Hematopoietic multipotent progenitor cell treated with erythropoietin and hydrocortisone succinate and interleukin-3 and kit ligand, for 4 days (in vitro differentiated cells): ENCODE data around the gene ATP6V1C2.
"Not testable (repeated sequence)": the region's sequence is repeated elsewhere in the genome, so short reads cannot be mapped to it uniquely, and the experiment has no call there.

Experiments used
- DNase-seq: peaks from one replicate; pipeline ENCODE4 v3.0.0-alpha.2; 2015

Gene ATP6V1C2

GRCh38 chr2:10814571-10815331 lies 93.3 kb downstream of the ATP6V1C2 start:
- no peak for DNase-seq

- DNase-seq, result peak; percentile 24
Measured at GRCh38 chr2:10817413-10817812, 96.0 kb downstream of the ATP6V1C2 start.

GRCh38 chr2:10818305-10818704 lies 96.9 kb downstream of the ATP6V1C2 start:
- not testable (repeated sequence) for DNase-seq

- no peak for DNase-seq
Measured at GRCh38 chr2:10818984-10819383, 97.6 kb downstream of the ATP6V1C2 start.

- DNase-seq, result no peak
Measured at GRCh38 chr2:10819714-10820314, 98.4 kb downstream of the ATP6V1C2 start.

GRCh38 chr2:10820562-10820961 lies 99.1 kb downstream of the ATP6V1C2 start:
- DNase-seq, result no peak

- peak; percentile 57 for DNase-seq
Measured at GRCh38 chr2:10820978-10821695, 99.7 kb downstream of the ATP6V1C2 start.

GRCh38 chr2:10824191-10824590 lies 102.8 kb downstream of the ATP6V1C2 start:
- no peak for DNase-seq

GRCh38 chr2:10826026-10826425 lies 104.6 kb downstream of the ATP6V1C2 start:
- no peak for DNase-seq

- no peak for DNase-seq
Measured at GRCh38 chr2:10826625-10827024, 105.2 kb downstream of the ATP6V1C2 start.

- DNase-seq, result no peak
Measured at GRCh38 chr2:10828346-10828745, 106.9 kb downstream of the ATP6V1C2 start.

- peak; percentile 11 for DNase-seq
Measured at GRCh38 chr2:10829299-10829698, 107.9 kb downstream of the ATP6V1C2 start.

- no peak for DNase-seq
Measured at GRCh38 chr2:10830203-10830602, 108.8 kb downstream of the ATP6V1C2 start.

- DNase-seq, result no peak
Measured at GRCh38 chr2:10830641-10831399, 109.4 kb downstream of the ATP6V1C2 start.

- DNase-seq, result no peak
Measured at GRCh38 chr2:10831400-10831985, 110.1 kb downstream of the ATP6V1C2 start.

- peak; percentile 90 for DNase-seq
Measured at GRCh38 chr2:10832203-10832936, 110.9 kb downstream of the ATP6V1C2 start.

- no peak for DNase-seq
Measured at GRCh38 chr2:10833021-10833420, 111.6 kb downstream of the ATP6V1C2 start.

- peak; percentile 18 for DNase-seq
Measured at GRCh38 chr2:10834068-10834655, 112.7 kb downstream of the ATP6V1C2 start.
